Mucosa of rectum (tissue), 2 donors: Measurements from ENCODE around the gene CDC7.
"Not testable (repeated sequence)": the region's sequence is repeated elsewhere in the genome, so short reads cannot be mapped to it uniquely, and the experiment has no call there.

Experiments used
- H3K27ac ChIP-seq, 2 donors: one replicate each; pipeline ENCODE4 v1.7.0; 2013; ENCODE audit warnings: inconsistent platforms in 2 of 2, low read depth in 2 of 2, low read length in 2 of 2
- H3K27me3 ChIP-seq, 2 donors: one replicate each; pipeline ENCODE4 v1.7.0; 2013; ENCODE audit warnings: low read length in 2 of 2; ENCODE audit not compliant: control insufficient read depth in 2 of 2, insufficient read depth in 2 of 2
- H3K36me3 ChIP-seq, 2 donors: one replicate each; pipeline ENCODE4 v1.7.0; 2013; ENCODE audit warnings: low read length in 2 of 2; ENCODE audit not compliant: control insufficient read depth in 2 of 2, insufficient read depth in 2 of 2
- H3K4me1 ChIP-seq, 2 donors: one replicate each; pipeline ENCODE4 v1.7.0; 2013; ENCODE audit warnings: low read length in 2 of 2, mild to moderate bottlenecking in 1 of 2; ENCODE audit not compliant: control insufficient read depth in 2 of 2, insufficient read depth in 2 of 2
- H3K4me3 ChIP-seq, 2 donors: one replicate each; pipeline ENCODE4 v1.7.0; 2013; ENCODE audit warnings: low read length in 2 of 2
- H3K9ac ChIP-seq, 2 donors: one replicate each; pipeline ENCODE4 v1.7.0; 2013; ENCODE audit warnings: low read length in 2 of 2, low read depth in 1 of 2, mild to moderate bottlenecking in 1 of 2
- H3K9me3 ChIP-seq, 2 donors: one replicate each; pipeline ENCODE4 v1.7.0; 2013; ENCODE audit warnings: low read length in 2 of 2; ENCODE audit not compliant: control insufficient read depth in 2 of 2
- donor health status: healthy.
- donor health status: Normal muscosa, but diverticular disease.

The CDC7 gene

DNA sequence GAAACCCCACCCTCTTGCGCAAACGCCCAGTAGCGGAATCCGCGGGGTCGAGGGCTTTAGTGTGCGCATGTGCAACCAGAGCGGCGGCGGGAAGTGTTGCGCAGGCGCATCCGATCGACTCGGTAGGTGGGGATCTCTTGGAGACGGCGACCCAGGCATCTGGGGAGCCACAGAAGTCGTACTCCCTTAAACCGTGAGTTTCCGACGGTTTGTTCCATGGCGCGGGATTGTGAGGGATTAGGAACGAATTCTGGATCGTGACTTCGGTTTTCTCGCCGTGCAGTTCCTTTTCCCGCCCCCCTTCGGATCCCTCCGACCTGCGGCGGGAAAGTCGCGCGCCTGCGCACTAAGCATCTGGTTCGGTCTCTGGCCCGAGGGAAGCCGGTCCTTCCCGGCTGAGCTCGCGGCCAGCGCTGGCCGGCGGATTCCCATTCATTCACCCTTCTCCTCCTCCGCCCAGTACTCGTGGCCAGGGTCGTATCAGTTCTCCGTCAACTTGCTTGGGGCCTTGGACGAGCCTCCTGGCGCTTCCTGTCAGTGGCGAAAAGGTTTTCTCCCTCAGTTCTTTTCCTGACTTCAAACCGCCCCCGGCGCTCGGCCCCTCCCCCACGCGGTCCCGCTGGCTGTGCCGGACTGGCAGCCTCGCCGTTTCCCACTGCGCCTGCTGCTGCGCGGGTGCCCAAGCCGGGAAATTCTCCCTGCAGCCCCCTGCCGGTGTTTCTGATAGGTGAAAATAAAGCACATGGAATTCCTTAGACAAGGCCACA is at the start of gene CDC7:
CDC7 (plus strand) TSS at position 96 of the 767 bp plus-strand sequence. CDS start 866 bp downstream, outside the sequence.
- Histone ChIP-seq H3K27ac (peak within 1 kb of the TSS; percentile 73 to 74), H3K9me3 (no peaks in the 10 kb centered on the region), H3K4me3 (peak within 1 kb of the TSS; percentile 85 to 94), H3K9ac (peak within 1 kb of the TSS; percentile 59 to 80), H3K27me3 (no peaks in the 10 kb centered on the region), H3K4me1 (peaks cover 0 to 3% of the 10 kb centered on the region in 2 donors), H3K36me3 (no peaks in the 10 kb centered on the region)

DNA sequence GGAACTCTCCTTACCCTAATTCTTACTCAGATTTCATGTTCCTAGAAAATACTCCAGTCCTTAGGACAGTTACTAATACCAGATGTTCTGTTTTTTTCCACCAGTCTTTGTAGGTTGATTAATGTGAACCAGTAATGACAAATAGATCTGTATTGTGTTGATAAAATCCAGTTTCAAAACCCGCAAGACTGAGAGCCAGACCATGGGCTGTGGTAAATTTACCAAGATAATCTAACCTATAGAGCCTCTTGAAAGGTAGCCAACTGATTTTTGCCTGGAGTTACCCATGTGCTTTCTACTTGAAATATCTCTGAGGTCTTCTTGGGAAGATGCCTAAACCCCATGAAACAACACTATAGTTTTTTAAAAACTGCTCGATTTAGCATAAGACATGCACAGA is 46.5 kb upstream of the CDC7 start:
- no peaks in the 10 kb centered on the region for H3K9me3 ChIP-seq
- H3K4me3 ChIP-seq = no peak overlapping the region
- no peaks in the 10 kb centered on the region for H3K36me3 ChIP-seq
- no peak overlapping the region for H3K9ac ChIP-seq
- no peaks in the 10 kb centered on the region for H3K4me1 ChIP-seq
- H3K27me3 ChIP-seq = no peaks in the 10 kb centered on the region
- H3K27ac ChIP-seq = no peak overlapping the region

- no peak overlapping the region for H3K4me3 ChIP-seq
- no peak overlapping the region for H3K9ac ChIP-seq
- H3K27ac ChIP-seq = no peak overlapping the region
- no peaks in the 10 kb centered on the region for H3K36me3 ChIP-seq
- no peaks in the 10 kb centered on the region for H3K4me1 ChIP-seq
- H3K27me3 ChIP-seq = no peaks in the 10 kb centered on the region
- no peaks in the 10 kb centered on the region for H3K9me3 ChIP-seq
These were observed 45.3 kb upstream of the CDC7 start for GRCh38 chr1:91455334-91455733.

GRCh38 chr1:91455896-91456295 is 44.8 kb upstream of the CDC7 start:
- no peak overlapping the region for H3K27ac ChIP-seq
- H3K27me3 ChIP-seq = no peaks in the 10 kb centered on the region
- H3K9ac ChIP-seq = no peak overlapping the region
- H3K36me3 ChIP-seq = no peaks in the 10 kb centered on the region
- no peaks in the 10 kb centered on the region for H3K4me1 ChIP-seq
- no peak overlapping the region for H3K4me3 ChIP-seq
- no peaks in the 10 kb centered on the region for H3K9me3 ChIP-seq

GRCh38 chr1:91465350-91465749 is 35.3 kb upstream of the CDC7 start:
- H3K4me1 ChIP-seq, H3K36me3 ChIP-seq, H3K9ac ChIP-seq, H3K9me3 ChIP-seq, H3K27me3 ChIP-seq, H3K4me3 ChIP-seq, H3K27ac ChIP-seq: not testable (repeated sequence)

DNA sequence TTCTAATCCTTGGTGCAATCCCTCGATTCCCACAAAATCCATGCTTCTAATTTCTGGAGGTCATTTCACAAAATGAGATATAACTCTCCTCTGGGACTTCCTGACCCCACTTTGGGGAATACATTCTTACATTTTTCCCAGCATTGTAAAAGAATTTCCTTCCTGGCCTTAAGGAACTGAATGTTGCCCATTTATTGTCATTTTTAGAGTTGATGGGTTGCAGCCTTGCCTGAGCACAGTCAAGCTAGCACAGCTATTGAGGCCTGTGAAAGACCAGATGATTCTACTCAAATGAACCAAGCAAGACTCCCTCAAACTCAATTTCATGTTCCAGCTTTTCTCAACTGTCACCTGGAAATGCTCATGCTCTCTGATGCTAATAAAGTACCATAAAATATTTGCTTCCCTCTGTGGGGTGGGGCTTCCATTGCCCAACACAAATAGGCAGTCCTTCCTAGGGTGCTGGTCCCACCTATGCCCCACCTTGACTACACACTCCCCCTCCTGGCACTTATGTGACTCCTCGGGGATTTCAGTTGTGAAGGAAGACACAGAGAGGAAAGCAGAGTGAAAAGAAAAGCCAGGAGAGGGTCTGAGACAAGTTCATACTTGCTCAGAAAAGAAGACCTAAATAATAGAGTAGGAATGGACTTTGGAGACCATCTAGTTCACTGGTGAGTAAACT is 24.0 kb upstream of the CDC7 start:
- Histone ChIP-seq H3K4me1 (no peaks in the 10 kb centered on the region), H3K4me3 (no peak overlapping the region), H3K9me3 (no peaks in the 10 kb centered on the region)

DNA sequence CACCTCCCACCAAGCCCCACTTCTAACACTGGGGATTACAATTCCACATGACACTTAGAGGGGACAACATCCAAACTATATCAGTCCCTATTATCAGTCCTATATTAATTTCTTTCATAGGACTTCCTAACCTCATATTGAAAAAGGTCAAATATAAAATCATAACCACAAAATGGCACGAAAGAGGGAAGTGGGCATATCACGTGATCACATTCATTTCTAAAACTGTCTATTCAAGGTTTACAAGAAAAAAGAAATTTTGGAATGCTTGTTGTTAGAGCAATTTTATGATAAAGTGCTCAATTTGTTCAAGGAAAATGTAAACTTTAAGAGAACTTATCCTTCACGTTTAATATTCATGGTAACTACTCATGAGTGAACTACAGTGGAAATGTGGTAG is 13.2 kb upstream of the CDC7 start:
- H3K4me1 ChIP-seq = no peaks in the 10 kb centered on the region
- H3K27me3 ChIP-seq = no peaks in the 10 kb centered on the region
- no peak overlapping the region for H3K27ac ChIP-seq
- H3K4me3 ChIP-seq = no peak overlapping the region
- H3K9me3 ChIP-seq = no peaks in the 10 kb centered on the region
- H3K9ac ChIP-seq = no peak overlapping the region
- no peaks in the 10 kb centered on the region for H3K36me3 ChIP-seq

More for the DNA sequence above, 24.0 kb upstream of the CDC7 start:
- Histone ChIP-seq H3K36me3 (no peaks in the 10 kb centered on the region), H3K9ac (no peak overlapping the region), H3K27me3 (no peaks in the 10 kb centered on the region), H3K27ac (no peak overlapping the region)

GRCh38 chr1:91490501-91490900 is 10.2 kb upstream of the CDC7 start:
- no peak overlapping the region for H3K4me3 ChIP-seq
- H3K27ac ChIP-seq = no peak overlapping the region
- no peaks in the 10 kb centered on the region for H3K36me3 ChIP-seq
- no peaks in the 10 kb centered on the region for H3K9me3 ChIP-seq
- no peaks in the 10 kb centered on the region for H3K4me1 ChIP-seq
- no peak overlapping the region for H3K9ac ChIP-seq
- no peaks in the 10 kb centered on the region for H3K27me3 ChIP-seq

- no peaks in the 10 kb centered on the region for H3K9me3 ChIP-seq
- no peaks in the 10 kb centered on the region for H3K36me3 ChIP-seq
- H3K27me3 ChIP-seq = no peaks in the 10 kb centered on the region
- H3K27ac ChIP-seq = no peak overlapping the region
- H3K4me3 ChIP-seq = no peak overlapping the region
- no peak overlapping the region for H3K9ac ChIP-seq
- peaks cover 0 to 3% of the 10 kb centered on the region in 2 donors for H3K4me1 ChIP-seq
These were observed 2.6 kb upstream of the CDC7 start for GRCh38 chr1:91498035-91498434.

DNA sequence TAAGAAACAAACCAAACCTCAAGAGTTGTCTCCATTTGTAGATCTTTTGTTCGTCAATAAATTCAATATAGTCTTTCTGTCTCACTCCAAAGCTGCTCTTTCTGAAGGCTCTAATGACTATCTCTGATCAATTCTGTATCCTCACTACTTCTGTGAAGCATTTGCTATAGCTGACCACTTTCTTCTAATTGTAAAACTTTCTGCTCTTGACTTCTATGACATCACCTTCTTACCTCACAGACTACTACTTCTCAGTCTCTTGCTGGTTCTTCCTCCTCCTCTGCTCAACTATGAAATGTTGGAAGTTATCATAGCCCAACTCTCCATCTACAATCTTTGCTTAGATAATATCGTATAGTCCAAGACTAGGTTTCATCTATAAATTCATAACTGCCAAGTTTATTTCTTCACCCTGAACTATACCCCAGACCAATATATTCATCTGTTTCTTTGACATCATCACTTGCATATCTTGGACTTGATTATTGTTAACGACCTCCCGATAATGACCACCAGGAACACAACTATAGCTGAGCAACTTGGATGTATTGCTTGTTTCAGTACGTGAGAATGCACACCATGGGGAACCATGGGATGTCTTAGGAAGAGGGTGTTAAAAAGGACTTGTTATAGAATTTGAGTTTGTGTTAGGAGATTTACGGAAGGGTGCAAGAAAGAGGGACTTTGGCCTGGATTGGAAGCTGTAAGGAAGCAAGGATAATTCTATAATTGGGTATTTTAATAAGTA is 2.0 kb upstream of the CDC7 start:
- Histone ChIP-seq H3K9ac (no peak overlapping the region), H3K36me3 (no peaks in the 10 kb centered on the region), H3K4me3 (no peak overlapping the region), H3K27me3 (no peaks in the 10 kb centered on the region), H3K4me1 (peaks cover 0 to 3% of the 10 kb centered on the region in 2 donors), H3K9me3 (no peaks in the 10 kb centered on the region), H3K27ac (no peak overlapping the region)
